HG03097 (cell line): ENCODE results near the gene CTXN1.
A peak's percentile ranks its signal among the peaks of the same experiment; 100 is the strongest.
"Not testable (repeated sequence)": the region's sequence is repeated elsewhere in the genome, so short reads cannot be mapped to it uniquely, and the experiment has no call there.

Experiments used
- ATAC-seq: cut with Tn5 transposase; IDR thresholded peaks from one replicate; pipeline ENCODE4 v1.9.1; 2021; ENCODE audit not compliant: unreplicated experiment, low FRiP score

CTXN1 gene

GRCh38 chr19:7947939-7948338 lies 22.0 kb upstream of the CTXN1 start:
- no peak for ATAC-seq

DNA sequence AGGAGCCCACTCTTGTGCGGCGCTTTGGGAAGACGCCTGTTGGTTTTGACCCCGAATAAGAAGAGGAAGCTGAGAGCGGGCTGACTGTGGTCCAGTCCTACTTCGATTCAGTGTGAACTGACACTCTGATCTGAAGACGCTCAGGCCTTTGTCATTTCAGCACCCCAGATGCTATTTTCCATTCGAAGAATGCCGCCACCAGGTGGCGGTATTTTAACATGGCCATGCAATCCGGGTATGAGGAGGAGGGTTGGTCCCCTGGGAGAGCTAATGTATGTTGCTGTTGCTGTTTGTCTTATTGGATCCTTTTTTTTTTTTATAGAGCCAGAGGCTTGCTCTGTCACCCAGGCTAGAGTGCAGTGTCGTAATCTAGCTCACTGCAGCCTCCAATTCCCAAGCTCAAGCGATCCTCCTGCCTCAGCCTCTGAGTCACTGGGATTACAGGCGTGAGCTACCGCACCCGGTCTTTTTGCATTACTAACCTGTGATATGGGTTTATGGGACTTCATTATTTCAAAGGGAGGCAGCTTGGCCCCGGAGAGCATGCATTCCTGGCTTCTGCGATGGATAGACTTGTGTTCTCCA lies 18.3 kb upstream of the CTXN1 start:
- peak; percentile 30 for ATAC-seq

GRCh38 chr19:7943444-7944176 lies 17.7 kb upstream of the CTXN1 start, which contains the start of gene TIMM44:
TIMM44 (minus strand) TSS chr19:7943666; CDS start chr19:7943651, 15 bp downstream.
- ATAC-seq = peak; percentile 90

- no peak for ATAC-seq
Measured at GRCh38 chr19:7942981-7943443, 17.1 kb upstream of the CTXN1 start.

- no peak for ATAC-seq
Measured at GRCh38 chr19:7941895-7942596, 16.1 kb upstream of the CTXN1 start.

- no peak for ATAC-seq
Measured at GRCh38 chr19:7940841-7941240, 14.9 kb upstream of the CTXN1 start.

GRCh38 chr19:7934766-7935165 lies 8.8 kb upstream of the CTXN1 start:
- ATAC-seq = no peak

GRCh38 chr19:7933828-7934725 lies 8.1 kb upstream of the CTXN1 start:
- no peak for ATAC-seq

- ATAC-seq = no peak
Measured at GRCh38 chr19:7933411-7933810, 7.5 kb upstream of the CTXN1 start.

DNA sequence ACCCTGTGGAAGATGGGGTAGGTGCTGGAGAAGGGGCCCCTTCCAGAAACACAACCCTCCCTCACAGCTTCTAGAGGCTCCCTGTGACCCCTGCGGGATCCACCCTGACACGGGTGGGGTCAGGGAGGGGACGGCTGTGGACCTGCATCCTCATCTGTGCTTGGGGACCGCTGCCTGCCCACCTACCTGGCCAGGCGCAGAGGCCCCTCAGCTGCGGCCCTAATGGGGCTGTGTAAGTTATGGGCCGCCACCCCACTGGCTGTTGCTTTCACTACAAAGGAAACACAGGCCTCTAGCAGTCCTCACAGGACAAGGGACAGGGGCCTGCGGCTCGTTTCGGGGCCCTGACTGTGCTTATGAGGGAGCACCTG lies 7.0 kb upstream of the CTXN1 start:
- no peak for ATAC-seq

DNA sequence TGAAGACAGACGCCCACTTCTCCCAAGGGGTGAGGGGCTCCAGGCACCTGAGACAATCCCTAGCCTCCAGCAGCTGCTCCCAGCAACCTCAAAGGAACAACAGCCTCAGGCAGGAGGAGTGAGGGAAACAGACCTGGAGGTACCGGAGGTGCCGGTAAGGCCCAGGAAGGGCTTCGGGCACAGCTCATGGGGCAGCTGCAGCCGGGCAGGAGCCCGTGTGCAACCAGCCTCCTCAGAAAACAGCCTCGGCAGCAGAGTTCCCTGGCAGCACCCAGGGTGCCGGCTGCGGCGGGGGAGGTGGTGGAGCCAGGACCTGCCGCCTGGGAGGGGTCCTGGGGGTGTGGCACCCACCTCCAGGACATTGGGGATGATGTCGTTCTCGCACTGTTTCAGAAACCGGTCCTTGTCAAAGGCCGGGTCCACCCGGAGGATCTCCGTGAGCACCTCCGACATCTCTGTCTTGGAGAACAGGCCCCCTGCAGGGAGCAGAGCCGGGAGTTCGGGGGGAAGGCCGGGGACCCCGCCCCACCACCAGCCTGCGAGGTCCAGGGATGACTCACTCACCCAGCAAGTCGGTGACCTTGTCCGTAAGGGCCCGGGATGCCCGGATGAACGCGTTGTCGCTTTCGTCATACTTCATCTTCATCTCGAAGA lies 6.5 kb upstream of the CTXN1 start:
- no peak for ATAC-seq

GRCh38 chr19:7931221-7932061 lies 5.5 kb upstream of the CTXN1 start:
- no peak for ATAC-seq

DNA sequence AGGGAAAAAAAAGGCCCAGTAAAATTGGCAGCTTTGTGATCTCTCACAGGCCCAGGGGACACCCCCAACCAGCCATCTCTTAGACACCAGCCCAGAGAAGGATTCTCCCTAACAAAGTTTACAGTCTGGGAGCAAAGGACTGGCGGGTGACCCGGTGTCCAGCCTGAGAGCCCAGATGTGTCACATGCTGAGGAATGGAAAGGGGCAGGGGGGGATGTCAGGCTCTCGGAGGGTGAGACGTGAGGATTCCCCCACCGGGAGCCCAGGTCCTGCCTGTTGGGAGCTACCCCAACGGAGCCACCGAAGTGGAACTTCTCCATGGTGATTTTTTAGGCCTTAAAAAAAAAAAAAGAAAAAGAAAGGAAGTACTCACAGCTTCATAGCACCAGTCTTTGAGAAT lies 4.8 kb upstream of the CTXN1 start:
- ATAC-seq = no peak

GRCh38 chr19:7930030-7930429 lies 4.1 kb upstream of the CTXN1 start:
- ATAC-seq = not testable (repeated sequence)

DNA sequence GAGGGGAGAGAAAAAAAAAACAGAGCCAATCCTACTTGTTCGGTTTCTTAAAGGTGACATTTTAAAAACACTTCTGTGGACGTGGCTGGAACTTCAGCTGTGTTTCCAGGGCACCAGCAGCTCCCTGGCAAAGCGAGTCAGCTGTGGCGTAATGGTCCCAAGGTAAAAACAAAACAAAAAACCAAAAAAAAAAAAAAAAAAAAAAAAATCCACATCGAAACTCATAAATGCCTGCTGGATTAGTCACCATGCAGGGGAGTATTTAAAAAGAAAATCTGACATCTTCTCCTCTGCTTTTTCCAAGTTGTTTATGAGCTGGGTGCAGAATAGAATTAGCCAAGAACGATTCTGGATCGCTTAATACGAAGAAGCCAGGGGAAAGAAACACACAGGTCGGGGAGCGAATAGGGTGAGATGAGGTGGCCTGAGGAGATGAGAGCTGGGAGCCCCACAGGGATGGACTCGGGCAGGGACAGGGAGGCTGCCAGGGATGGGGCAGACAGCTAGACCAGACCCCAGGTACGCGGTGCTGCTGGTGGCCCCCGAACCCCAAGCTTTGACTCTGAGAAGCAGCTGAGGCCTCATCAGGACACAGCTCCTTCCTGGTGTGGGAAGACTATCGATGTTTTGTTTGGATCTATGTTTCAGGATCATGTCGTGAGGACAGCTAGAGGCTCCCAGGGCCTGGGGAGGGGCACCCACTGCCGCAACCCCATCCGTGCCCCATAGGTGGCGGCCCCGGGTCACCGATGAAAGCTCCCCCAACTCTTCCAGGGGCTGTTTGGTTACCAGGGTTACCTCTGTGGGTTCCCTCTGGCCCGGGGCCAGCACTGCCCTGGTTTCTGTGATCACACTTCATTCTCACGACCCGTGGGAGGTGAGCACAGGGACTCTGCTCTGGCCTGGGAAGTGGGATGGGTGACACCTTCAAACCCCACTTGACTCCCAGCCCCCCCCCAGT lies 3.1 kb upstream of the CTXN1 start:
- no peak for ATAC-seq

DNA sequence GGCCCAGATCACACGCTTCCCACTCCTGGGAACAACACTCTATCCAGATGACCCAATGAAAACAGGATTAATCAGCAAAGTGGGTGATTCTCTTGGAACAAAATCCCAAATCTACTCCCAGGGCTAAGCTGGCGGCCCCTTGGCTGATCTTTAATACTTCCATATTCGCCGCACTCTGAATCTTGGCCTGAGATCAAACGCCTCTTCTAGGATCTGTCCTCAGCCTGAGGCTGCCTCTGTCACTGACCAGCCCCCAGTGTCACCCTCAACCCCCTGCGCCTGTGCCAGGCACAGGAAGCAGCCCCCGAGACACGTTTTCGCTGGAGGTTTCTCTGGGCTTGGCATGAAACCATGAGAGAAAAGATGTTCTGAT lies 2.4 kb upstream of the CTXN1 start:
- ATAC-seq = no peak

DNA sequence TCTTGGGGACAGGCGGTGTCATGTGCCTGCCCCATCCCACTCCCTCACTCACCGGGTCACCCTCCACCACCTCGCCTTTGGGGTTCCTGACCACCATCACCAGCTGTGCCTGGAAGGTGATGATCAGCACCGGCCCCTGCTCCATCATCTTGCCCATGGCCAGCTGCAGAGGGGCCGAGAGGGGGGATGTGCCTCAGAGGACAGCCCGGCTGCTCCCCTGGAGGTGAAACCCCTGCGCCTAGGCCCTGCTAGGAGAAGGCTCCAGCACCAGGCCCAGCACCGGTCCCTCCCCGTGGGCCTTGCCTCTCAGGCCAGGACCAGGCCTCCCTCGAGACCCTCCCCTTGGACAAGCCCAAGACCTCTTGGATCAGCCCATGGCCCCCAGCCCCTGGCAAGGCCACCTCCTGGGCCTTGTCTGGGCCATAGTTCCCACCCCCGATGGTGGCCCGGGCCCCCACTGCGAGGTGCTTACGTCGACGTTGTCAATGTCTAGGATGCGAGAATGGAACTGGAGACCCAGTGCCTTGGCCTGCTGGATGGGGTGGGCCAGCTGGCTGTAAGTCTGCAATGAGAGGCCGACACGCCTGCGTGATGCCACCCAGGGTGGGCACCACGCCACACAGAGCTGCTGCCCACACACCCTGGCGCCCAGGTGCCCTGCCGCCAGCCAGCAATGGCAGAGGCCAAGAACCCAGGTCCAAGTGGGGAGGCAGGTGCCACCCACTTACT lies 1.8 kb upstream of the CTXN1 start:
- no peak for ATAC-seq
